ENCODE data around the gene MC1R. TPM values are rescaled to one million over a fixed set of nuclear protein-coding genes. Genes with fewer than 3 reads are reported as not detected.

Gene MC1R
- total RNA-seq, 1 experiment from 2014 or later, result 13.1 TPM

DNA sequence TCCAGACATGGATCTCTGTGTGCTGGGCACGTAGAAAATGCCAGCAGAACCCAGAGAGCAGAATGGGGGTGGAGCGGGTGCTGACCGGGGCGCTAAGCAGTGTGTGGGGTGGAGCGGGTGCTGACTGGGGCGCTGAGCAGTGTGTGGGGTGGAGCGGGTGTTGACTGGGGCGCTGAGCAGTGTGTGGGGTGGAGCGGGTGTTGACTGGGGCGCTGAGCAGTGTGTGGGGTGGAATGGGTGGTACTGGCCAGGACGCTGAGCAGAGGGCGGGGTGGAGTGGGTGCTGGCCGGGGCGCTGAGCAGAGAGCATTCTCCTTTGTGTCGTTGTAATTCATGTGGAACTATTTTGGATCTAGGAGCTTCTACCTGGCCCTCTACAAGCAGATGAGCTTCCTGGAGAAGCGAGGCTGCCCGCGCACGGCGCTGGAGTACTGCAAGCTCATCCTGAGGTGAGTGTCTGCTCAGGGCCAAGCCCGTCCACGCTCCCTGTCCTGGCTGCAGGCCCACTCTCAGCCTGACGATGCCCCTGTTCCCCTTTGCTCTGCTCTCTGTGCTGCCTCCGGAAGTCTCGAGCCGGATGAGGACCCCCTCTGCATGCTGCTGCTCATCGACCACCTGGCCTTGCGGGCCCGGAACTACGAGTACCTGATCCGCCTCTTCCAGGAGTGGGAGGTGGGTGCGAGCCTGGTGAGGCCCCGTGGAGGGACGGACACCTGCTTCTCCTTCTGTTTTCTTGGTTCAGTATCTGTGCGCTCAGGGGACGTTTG lies 20.3 kb upstream of the MC1R start:
- H3K4me3 Mint-ChIP-seq (ENCODE audit: unreplicated experiment), result no peak overlapping the region
- no peak for DNase-seq (ENCODE audit: unreplicated experiment)
- ChIA-PET CTCF (no interaction called here), POLR2A (interaction anchor here (1.3 kb wide), 1 partner anchor 24 kb away, joined by 4 read pairs; no protein-coding TSS in a partner anchor)
- intact Hi-C loops (cut with micrococcal nuclease), result no loop called here
- no peaks in the 10 kb centered on the region for H3K4me1 Mint-ChIP-seq (ENCODE audit: insufficient read depth, unreplicated experiment)
- no peak for TF ChIP-seq CTCF (IDR thresholded peaks at IDR 0.05; ENCODE audit: unreplicated experiment)
- H3K9me3 Mint-ChIP-seq (ENCODE audit: unreplicated experiment), result no peaks in the 10 kb centered on the region
- no TSS peak for BruUV-seq (replicated peaks)
- H3K27me3 Mint-ChIP-seq (ENCODE audit: insufficient read depth, unreplicated experiment), result no peaks in the 10 kb centered on the region
- H3K27ac Mint-ChIP-seq (ENCODE audit: low read depth, unreplicated experiment), result no peak overlapping the region
- H3K36me3 Mint-ChIP-seq (ENCODE audit: insufficient read depth, unreplicated experiment), result peaks cover 46% of the 10 kb centered on the region

DNA sequence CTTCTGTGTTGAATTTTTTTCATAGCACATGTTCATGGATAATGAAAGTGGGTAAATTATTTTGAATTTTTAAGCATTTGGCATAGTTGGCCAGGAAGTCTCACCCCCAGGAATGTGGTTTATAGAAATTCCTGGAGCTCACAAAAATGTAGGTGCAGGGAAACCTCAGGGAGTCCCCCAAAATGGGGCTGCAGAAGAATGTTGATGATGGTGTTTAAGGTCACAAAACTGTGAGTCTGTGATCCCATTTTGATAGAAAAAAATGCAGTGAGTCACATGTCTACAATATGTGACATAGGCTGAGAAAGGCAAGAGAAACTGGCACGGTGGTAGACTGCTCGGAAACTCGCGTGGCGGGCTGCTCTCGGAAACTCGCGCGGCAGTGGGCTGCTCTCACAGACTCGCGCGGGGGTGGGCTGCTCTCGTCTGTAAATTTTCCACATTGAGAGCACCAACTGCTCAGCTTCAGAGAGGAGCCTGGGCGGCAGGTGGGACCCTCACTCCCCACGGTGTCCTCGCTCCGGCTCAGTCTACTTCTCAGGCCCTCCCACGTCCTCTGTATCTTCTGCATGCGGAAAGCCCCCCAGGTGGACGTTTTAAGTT lies 18.7 kb upstream of the MC1R start:
- H3K36me3 Mint-ChIP-seq (ENCODE audit: insufficient read depth, unreplicated experiment), result peaks cover 57% of the 10 kb centered on the region
- no peak for DNase-seq (ENCODE audit: unreplicated experiment)
- H3K4me1 Mint-ChIP-seq (ENCODE audit: insufficient read depth, unreplicated experiment), result no peaks in the 10 kb centered on the region
- intact Hi-C loops (cut with micrococcal nuclease), result no loop called here
- ChIA-PET POLR2A (interaction anchor here (0.9 kb wide), 1 partner anchor 9 kb away, joined by 4 read pairs; no protein-coding TSS in a partner anchor), CTCF (no interaction called here)
- no peak overlapping the region for H3K27ac Mint-ChIP-seq (ENCODE audit: low read depth, unreplicated experiment)
- BruUV-seq (replicated peaks), result no TSS peak
- H3K9me3 Mint-ChIP-seq (ENCODE audit: unreplicated experiment), result no peaks in the 10 kb centered on the region
- TF ChIP-seq CTCF (IDR thresholded peaks at IDR 0.05; ENCODE audit: unreplicated experiment), result no peak
- H3K27me3 Mint-ChIP-seq (ENCODE audit: insufficient read depth, unreplicated experiment), result no peaks in the 10 kb centered on the region
- H3K4me3 Mint-ChIP-seq (ENCODE audit: unreplicated experiment), result no peak overlapping the region

DNA sequence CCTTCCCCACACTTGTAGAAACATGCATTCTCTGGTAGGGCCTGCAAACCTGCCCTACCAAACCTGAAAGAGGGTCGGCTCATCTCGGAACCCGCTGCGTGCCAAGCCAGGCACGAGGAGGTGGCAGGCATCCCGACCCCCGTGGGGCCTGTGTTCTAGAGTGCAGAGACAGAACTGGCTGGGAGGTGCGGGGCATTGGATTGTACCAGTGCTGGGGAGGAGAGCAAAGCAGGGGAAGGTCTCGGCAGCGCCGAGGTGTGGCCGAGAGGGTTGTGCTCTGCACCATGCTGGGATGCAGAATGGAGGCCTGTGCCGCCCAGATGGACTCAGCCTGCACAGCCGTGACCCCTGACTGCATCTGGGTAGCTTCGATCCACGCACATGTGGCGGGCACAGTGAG lies 17.8 kb upstream of the MC1R start:
- Mint-ChIP-seq H3K27me3 (ENCODE audit: insufficient read depth, unreplicated experiment) (no peaks in the 10 kb centered on the region), H3K27ac (ENCODE audit: low read depth, unreplicated experiment) (no peak overlapping the region), H3K4me3 (ENCODE audit: unreplicated experiment) (no peak overlapping the region), H3K4me1 (ENCODE audit: insufficient read depth, unreplicated experiment) (no peaks in the 10 kb centered on the region), H3K36me3 (ENCODE audit: insufficient read depth, unreplicated experiment) (peaks cover 60% of the 10 kb centered on the region), H3K9me3 (ENCODE audit: unreplicated experiment) (no peaks in the 10 kb centered on the region)
- no TSS peak for BruUV-seq (replicated peaks)
- ChIA-PET POLR2A (interaction anchor here (1.1 kb wide), 1 partner anchor 9 kb away, joined by 3 read pairs; no protein-coding TSS in a partner anchor), CTCF (no interaction called here)
- no peak for TF ChIP-seq CTCF (IDR thresholded peaks at IDR 0.05; ENCODE audit: unreplicated experiment)
- DNase-seq (ENCODE audit: unreplicated experiment), result no peak
- intact Hi-C loops (cut with micrococcal nuclease), result no loop called here

DNA sequence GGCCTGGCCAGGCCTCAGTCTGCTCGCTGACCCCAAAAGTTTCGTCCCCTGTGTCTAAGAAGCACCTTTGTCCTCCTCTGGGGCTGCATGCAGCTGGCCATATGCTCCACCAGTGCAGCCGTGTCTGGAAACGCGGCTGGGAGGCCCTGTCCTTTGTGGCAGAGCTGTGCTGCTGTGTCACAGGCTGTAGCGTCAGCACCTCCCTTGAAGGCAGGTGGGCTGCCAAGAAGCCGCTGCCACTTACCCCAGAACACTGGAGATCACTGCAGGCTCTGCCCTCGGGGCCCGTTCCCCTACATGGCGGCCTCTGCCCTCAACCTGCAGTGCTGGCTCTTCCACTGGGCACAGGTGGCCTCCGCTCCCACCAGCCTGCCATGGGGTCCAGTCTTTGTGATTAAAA lies 15.7 kb upstream of the MC1R start:
- TF ChIP-seq CTCF (IDR thresholded peaks at IDR 0.05; ENCODE audit: unreplicated experiment), result no peak
- ChIA-PET POLR2A (interaction anchor here (0.8 kb wide), 1 partner anchor 30 kb away, joined by 3 read pairs; the partner anchor contains the start of gene TCF25), CTCF (interaction anchor here (1.0 kb wide), 1 partner anchor 42 kb away, joined by 3 read pairs; no protein-coding TSS in a partner anchor)
- H3K9me3 Mint-ChIP-seq (ENCODE audit: unreplicated experiment), result no peaks in the 10 kb centered on the region
- intact Hi-C loops (cut with micrococcal nuclease), result no loop called here
- no peak overlapping the region for H3K27ac Mint-ChIP-seq (ENCODE audit: low read depth, unreplicated experiment)
- H3K4me3 Mint-ChIP-seq (ENCODE audit: unreplicated experiment), result no peak overlapping the region
- DNase-seq (ENCODE audit: unreplicated experiment), result no peak
- no TSS peak for BruUV-seq (replicated peaks)
- H3K4me1 Mint-ChIP-seq (ENCODE audit: insufficient read depth, unreplicated experiment), result no peaks in the 10 kb centered on the region
- peaks cover 66% of the 10 kb centered on the region for H3K36me3 Mint-ChIP-seq (ENCODE audit: insufficient read depth, unreplicated experiment)
- H3K27me3 Mint-ChIP-seq (ENCODE audit: insufficient read depth, unreplicated experiment), result no peaks in the 10 kb centered on the region

Data from MCF 10A (cell line).